HL-60 (cell line): ENCODE results near the gene FHL1.

Experiments used
- CTCF ChIP-seq: IDR thresholded peaks from one replicate; pipeline ENCODE4 v1.5.1; 2011; ENCODE audit warnings: low read length, control low read depth, inconsistent platforms; ENCODE audit not compliant: insufficient read depth
- GABPA ChIP-seq: IDR thresholded peaks from 2 replicates; pipeline ENCODE4 v1.6.1; 2012; ENCODE audit warnings: low read depth
- POLR2AphosphoS5 ChIP-seq: IDR thresholded peaks from 2 replicates; pipeline ENCODE4 v1.6.1; 2012; ENCODE audit warnings: low read depth
- REST ChIP-seq: IDR thresholded peaks from 2 replicates; pipeline ENCODE4 v1.6.1; 2012; ENCODE audit warnings: low read depth; ENCODE audit not compliant: insufficient replicate concordance
- SPI1 ChIP-seq: IDR thresholded peaks from 2 replicates; pipeline ENCODE4 v1.6.1; 2012; ENCODE audit warnings: low read depth, mild to moderate bottlenecking, borderline replicate concordance

GRCh38 chrX:136112286-136112685 is 35.0 kb upstream of the FHL1 start:
- TF ChIP-seq REST (no peak), CTCF (no peak), POLR2AphosphoS5 (no peak), GABPA (no peak), SPI1 (no peak)
